IPS-18c (cell line): Measurements from ENCODE around the gene ATXN1.
"Not testable (repeated sequence)": the region's sequence is repeated elsewhere in the genome, so short reads cannot be mapped to it uniquely, and the experiment has no call there.

Experiments
- H3K4me3 ChIP-seq: 2 replicates; pipeline ENCODE4 v1.7.0; 2013; ENCODE audit warnings: low read depth, mild to moderate bottlenecking, low read length, moderate library complexity; ENCODE audit not compliant: insufficient read depth
- H3K9me3 ChIP-seq: one replicate; pipeline ENCODE4 v1.6.1; 2013; ENCODE audit warnings: mild to moderate bottlenecking, low read length, moderate library complexity; ENCODE audit not compliant: control insufficient read depth, insufficient read depth

The ATXN1 gene

GRCh38 chr6:16718356-16718755, 42.9 kb downstream of the ATXN1 start:
- Histone ChIP-seq H3K9me3 (no peaks in the 10 kb centered on the region), H3K4me3 (no peak overlapping the region)

GRCh38 chr6:16717275-16717942, 43.9 kb downstream of the ATXN1 start:
- Histone ChIP-seq H3K9me3 (no peaks in the 10 kb centered on the region), H3K4me3 (no peak overlapping the region)

DNA sequence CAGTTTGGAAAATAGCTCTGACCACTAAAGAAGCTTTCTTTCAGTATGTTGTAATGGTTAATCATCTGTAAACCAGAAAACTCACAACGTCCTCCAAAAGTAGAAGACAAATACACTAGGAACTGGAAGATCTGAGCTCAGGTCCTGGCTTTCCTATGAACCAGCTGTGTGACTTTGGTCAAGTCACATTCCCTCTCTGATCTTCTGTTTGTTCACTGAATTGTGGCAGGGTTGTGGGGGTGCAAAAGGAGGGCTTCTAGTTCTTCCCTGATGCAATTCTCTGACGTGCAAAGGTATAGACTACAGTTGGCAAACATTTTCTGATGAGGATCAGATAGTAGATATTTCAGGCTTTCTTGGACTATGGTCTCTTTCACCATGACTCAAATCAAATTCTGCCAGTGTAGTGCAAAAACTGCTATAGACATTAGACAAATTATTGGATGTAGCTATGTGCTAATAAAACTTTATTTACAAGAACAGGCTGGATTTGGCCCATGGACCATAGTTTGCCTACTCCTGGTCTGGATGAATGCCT, 44.9 kb downstream of the ATXN1 start:
- no peaks in the 10 kb centered on the region for H3K9me3 ChIP-seq
- H3K4me3 ChIP-seq: no peak overlapping the region

GRCh38 chr6:16713597-16713996, 47.7 kb downstream of the ATXN1 start:
- Histone ChIP-seq H3K4me3 (no peak overlapping the region), H3K9me3 (no peaks in the 10 kb centered on the region)

- H3K4me3 ChIP-seq: no peak overlapping the region
Observed at GRCh38 chr6:16712931-16713484, 48.3 kb downstream of the ATXN1 start.

DNA sequence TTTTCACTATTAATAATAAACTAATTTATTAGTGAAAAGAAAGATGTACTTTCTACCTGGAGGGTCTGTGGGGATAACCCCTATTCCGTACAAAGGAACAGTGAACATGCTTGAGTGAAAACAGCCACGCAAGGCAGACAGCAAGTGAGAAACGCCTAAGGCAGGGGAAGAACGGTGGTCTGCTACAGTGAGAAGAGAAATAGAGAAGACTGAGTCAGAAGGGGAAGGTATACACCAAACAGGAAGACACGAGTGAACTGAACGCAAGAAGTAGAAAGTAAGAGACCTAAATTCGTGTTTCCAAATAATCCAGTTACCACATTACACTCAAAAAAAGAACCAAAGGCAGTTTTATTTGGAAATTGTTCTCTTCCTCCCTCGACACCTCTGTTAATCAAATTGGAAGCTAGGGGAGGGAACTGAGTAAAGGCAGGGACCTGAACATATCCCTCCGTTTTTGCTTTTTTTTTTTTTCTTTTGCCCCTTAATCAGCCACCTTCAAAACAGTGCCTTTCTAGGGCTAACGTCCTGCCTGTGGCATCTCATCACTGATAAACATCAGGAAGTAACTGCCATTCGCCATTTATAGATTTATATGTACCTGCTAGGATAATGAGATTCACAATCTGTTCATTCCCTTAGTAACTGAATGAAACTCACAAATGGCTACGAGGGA, 48.9 kb downstream of the ATXN1 start:
- Histone ChIP-seq H3K4me3 (no peak overlapping the region), H3K9me3 (no peaks in the 10 kb centered on the region)

More at GRCh38 chr6:16712931-16713484, 48.3 kb downstream of the ATXN1 start:
- H3K9me3 ChIP-seq: no peaks in the 10 kb centered on the region

DNA sequence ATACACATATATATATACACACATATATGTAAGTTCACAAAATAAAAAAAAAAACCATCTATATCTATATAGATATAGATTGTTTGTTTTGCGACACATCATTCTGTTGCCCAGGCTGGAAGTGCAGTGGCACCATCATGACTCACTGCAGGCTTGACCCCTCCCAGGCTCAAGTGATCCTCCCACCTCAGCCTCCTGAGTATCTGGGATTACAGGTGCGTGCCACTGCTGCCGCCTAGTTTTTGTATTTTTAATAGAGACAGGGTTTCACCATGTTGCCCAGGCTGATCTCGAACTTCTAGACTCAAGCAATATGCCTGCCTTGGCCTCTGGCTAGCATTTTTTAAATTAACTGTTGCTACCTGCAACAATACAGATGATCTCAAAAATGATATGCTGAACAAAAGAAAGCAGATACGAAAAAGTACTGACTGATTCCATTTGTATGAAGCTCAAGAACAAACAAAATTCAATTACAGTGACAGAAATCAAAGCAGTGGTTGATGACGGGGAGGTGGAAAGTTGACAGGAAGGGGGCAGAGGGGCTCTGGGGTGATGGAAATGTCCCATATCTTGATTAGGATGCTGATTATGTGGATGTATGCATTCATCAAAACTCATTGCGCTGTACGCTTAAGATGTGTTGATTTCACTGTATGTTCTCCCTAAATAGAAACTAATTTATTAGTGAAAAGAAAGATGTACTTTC, 49.6 kb downstream of the ATXN1 start:
- no peak overlapping the region for H3K4me3 ChIP-seq

DNA sequence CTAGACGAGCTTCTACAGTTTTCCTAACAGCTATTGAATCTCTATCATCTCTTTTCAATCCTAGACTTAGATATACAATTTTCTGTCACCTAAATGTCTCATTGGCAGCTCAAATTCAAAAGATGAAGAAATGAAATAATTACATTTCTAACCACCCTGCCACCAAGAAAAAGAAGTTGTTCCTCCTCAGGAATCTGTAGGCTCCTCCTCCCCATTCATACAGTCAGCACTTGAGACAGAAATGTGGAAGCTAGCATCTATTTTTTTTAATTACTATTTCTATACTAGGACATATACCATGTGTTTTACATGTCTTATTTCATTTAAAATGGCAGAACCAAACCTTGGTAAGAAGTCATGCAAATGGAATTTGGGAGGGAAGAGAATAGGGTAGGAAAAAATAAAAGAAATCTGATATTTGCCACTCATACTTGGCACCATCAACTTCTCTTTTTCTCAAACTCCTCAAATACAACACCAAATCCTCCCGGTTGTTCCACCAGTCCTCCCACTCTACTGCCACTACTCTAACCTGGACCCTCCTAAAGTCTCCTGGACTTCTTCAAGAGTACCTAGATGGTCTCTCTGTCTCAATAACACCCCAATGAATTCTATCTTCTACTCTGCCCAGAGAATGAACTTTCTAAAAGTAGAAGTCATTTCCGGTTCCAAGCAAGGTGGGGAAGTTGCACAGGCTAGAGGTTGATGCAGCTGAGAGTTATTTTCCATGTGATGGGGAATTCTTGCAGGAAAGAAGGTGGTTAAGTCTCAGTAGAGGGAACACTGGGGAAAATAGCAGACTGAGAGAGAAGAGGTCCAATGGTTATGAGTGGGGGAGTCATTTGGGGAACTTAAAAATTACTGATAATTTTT, 54.1 kb downstream of the ATXN1 start:
- H3K4me3 ChIP-seq: no peak overlapping the region
- H3K9me3 ChIP-seq: no peaks in the 10 kb centered on the region

More for the DNA sequence above, 49.6 kb downstream of the ATXN1 start:
- H3K9me3 ChIP-seq: no peaks in the 10 kb centered on the region

GRCh38 chr6:16706491-16706890, 54.8 kb downstream of the ATXN1 start:
- H3K9me3 ChIP-seq, H3K4me3 ChIP-seq: not testable (repeated sequence)

DNA sequence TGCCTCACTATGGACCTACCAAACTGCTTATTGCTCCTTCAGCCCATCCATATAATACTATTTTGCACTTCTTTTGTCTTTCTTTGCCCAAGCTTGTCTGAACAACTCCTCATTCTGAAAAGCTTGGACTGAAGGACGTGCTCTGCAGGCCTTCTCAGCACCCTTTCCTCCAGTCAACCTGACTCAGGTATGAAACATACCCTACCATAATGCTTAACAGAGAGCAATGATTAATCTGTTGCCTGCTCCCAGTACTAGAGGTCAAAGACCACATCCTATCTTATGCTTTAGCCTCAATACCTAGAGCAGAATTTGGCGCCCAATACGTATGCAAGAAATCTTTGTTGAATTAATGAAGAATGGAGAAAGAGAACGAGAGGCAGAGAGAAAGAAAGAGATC, 55.2 kb downstream of the ATXN1 start:
- H3K9me3 ChIP-seq: no peaks in the 10 kb centered on the region
- no peak overlapping the region for H3K4me3 ChIP-seq

DNA sequence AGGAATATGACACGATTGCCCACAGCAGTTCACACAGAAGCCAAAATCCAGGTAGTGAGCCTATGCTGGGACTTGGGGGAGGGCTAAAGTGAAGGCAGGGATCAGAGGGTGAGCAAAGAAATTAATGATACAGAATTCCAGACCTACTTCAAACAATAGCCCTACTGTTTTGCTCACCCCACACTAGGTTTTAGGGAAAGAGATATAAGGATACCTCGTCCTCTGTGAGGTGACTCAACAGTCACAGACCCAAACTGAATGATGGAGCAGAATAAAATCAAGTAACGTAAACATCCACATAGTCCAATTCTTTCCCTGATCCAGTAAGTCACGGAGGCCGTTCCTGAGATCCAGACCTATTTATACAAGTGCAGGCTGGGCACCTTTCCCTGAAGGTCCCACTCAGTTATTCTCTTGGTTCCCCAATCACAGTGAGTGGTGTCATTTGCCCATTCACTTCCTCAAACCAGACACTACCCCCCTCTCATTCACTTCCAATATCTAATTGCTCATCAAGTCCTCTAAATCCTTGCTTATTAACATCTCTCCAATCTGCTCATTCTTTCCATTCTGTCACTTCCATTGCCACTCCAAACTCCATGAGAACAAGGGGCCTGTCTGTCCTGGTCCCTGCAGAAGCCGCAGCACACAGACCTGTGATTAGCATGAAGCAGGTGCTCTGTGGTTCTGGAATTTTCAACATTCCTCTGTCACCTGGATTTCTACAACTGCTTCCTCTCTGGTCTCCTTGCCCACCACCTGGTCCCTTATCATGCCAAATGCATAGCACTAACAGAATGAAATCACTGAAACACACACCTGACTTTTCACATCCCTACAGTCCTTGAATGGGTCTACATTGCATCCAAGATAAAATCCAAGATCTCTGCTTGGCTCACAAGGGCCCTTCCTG, 55.9 kb downstream of the ATXN1 start:
- H3K4me3 ChIP-seq: no peak overlapping the region

GRCh38 chr6:16704401-16705045, 56.7 kb downstream of the ATXN1 start:
- H3K4me3 ChIP-seq: no peak overlapping the region
- H3K9me3 ChIP-seq: peaks cover 3% of the 10 kb centered on the region

More for the DNA sequence above, 55.9 kb downstream of the ATXN1 start:
- H3K9me3 ChIP-seq: peaks cover 2% of the 10 kb centered on the region

GRCh38 chr6:16702627-16703378, 58.5 kb downstream of the ATXN1 start:
- not testable (repeated sequence) for H3K4me3 ChIP-seq, H3K9me3 ChIP-seq

DNA sequence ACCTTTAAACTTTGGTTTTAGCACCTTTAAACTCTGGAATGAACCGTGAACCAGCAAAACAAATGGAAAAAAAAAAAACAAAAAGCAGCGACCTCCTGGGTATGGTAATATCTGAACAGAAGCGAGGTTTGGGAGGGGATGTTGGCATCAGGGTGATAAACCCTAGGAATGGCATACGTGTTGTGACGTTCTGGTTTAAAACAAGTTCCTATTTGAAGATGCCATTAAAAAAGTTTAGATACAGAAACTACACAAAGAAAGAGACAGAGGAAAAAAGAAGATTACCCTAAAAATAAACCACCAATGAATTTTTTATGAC, 60.4 kb downstream of the ATXN1 start:
- no peak overlapping the region for H3K4me3 ChIP-seq
- H3K9me3 ChIP-seq: peaks cover 3% of the 10 kb centered on the region
